ENCODE data around the gene TMEM26. TPM values are rescaled to one million over a fixed set of nuclear protein-coding genes. Genes with fewer than 3 reads are reported as not detected.

The TMEM26 gene
- total RNA-seq, 3 donors from 2014 or later (not counting 1 experiment from before 2014, with no cell fraction given) = not detected

- Histone ChIP-seq H3K9me3 (ENCODE audit: control insufficient read depth, insufficient read depth, low read length) (no peaks in the 10 kb centered on the region), H3K4me3 (ENCODE audit: low read length) (no peak overlapping the region), H3K36me3 (ENCODE audit: control insufficient read depth, insufficient read depth, low read length) (no peaks in the 10 kb centered on the region), H3K4me1 (ENCODE audit: control insufficient read depth, insufficient read depth, low read length) (no peaks in the 10 kb centered on the region), H3K27ac (ENCODE audit: low read length) (no peak overlapping the region), H3K27me3 (ENCODE audit: control insufficient read depth, insufficient read depth, low read length) (no peaks in the 10 kb centered on the region)
- Mint-ChIP-seq H3K27ac (no peak overlapping the region), H3K4me1 (no peaks in the 10 kb centered on the region), H3K36me3 (no peaks in the 10 kb centered on the region), H3K27me3 (ENCODE audit: low read depth in 2 of 2) (peaks cover 7 to 12% of the 10 kb centered on the region in 2 donors), H3K9me3 (peaks cover 0 to 3% of the 10 kb centered on the region in 2 donors), H3K4me3 (no peak overlapping the region)
- ATAC-seq = no peak
- no peak for DNase-seq
- no peak for TF ChIP-seq CTCF (IDR thresholded peaks at IDR 0.05)
- intact Hi-C loops (cut with micrococcal nuclease) = no loop called here
- 70% methylated on average over 1 of the region's 2 CpGs for WGBS (ENCODE audit: insufficient coverage)
Measured at GRCh38 chr10:61480208-61480607, 27.0 kb upstream of the TMEM26 start.

GRCh38 chr10:61478621-61479312 is 25.6 kb upstream of the TMEM26 start:
- no peak overlapping the region for H3K4me3 ChIP-seq (ENCODE audit: low read length)
- no peak for DNase-seq
- no peak for ATAC-seq
- Mint-ChIP-seq H3K4me1 (no peaks in the 10 kb centered on the region), H3K36me3 (no peaks in the 10 kb centered on the region), H3K9me3 (peaks cover 0 to 3% of the 10 kb centered on the region in 2 donors), H3K4me3 (no peak overlapping the region), H3K27ac (no peak overlapping the region), H3K27me3 (ENCODE audit: low read depth in 2 of 2) (peaks cover 7 to 12% of the 10 kb centered on the region in 2 donors)
- no peak overlapping the region for H3K27ac ChIP-seq (ENCODE audit: low read length)
- H3K36me3 ChIP-seq (ENCODE audit: control insufficient read depth, insufficient read depth, low read length) = no peaks in the 10 kb centered on the region
- intact Hi-C loops (cut with micrococcal nuclease) = no loop called here
- 78% methylated on average over 1 of the region's 4 CpGs for WGBS (ENCODE audit: insufficient coverage)
- no peaks in the 10 kb centered on the region for H3K9me3 ChIP-seq (ENCODE audit: control insufficient read depth, insufficient read depth, low read length)
- no peak for TF ChIP-seq CTCF (IDR thresholded peaks at IDR 0.05)
- no peaks in the 10 kb centered on the region for H3K4me1 ChIP-seq (ENCODE audit: control insufficient read depth, insufficient read depth, low read length)
- H3K27me3 ChIP-seq (ENCODE audit: control insufficient read depth, insufficient read depth, low read length) = no peaks in the 10 kb centered on the region

- intact Hi-C loops (cut with micrococcal nuclease) = no loop called here
- DNase-seq (no peak), ATAC-seq (no peak)
- TF ChIP-seq CTCF (IDR thresholded peaks at IDR 0.05) = no peak
- no peak overlapping the region for H3K27ac ChIP-seq (ENCODE audit: low read length)
- peaks cover 4 to 12% of the 10 kb centered on the region in 2 donors for H3K27me3 Mint-ChIP-seq (ENCODE audit: low read depth in 2 of 2)
- H3K4me3 ChIP-seq (ENCODE audit: low read length) = no peak overlapping the region
- no peaks in the 10 kb centered on the region for H3K36me3 Mint-ChIP-seq
- H3K4me1 Mint-ChIP-seq = no peaks in the 10 kb centered on the region
- no peaks in the 10 kb centered on the region for H3K27me3 ChIP-seq (ENCODE audit: control insufficient read depth, insufficient read depth, low read length)
- WGBS (ENCODE audit: insufficient coverage) = no CpG with 5 or more reads among the region's 1 CpG
- H3K36me3 ChIP-seq (ENCODE audit: control insufficient read depth, insufficient read depth, low read length) = no peaks in the 10 kb centered on the region
- H3K4me3 Mint-ChIP-seq = no peak overlapping the region
- no peak overlapping the region for H3K27ac Mint-ChIP-seq
- no peaks in the 10 kb centered on the region for H3K9me3 Mint-ChIP-seq
- H3K4me1 ChIP-seq (ENCODE audit: control insufficient read depth, insufficient read depth, low read length) = no peaks in the 10 kb centered on the region
- no peaks in the 10 kb centered on the region for H3K9me3 ChIP-seq (ENCODE audit: control insufficient read depth, insufficient read depth, low read length)
Measured at GRCh38 chr10:61477451-61477850, 24.3 kb upstream of the TMEM26 start.

GRCh38 chr10:61476529-61476928 is 23.3 kb upstream of the TMEM26 start:
- WGBS (ENCODE audit: insufficient coverage) = 92% methylated on average over 1 of the region's 1 CpG
- no peaks in the 10 kb centered on the region for H3K4me1 Mint-ChIP-seq
- Histone ChIP-seq H3K9me3 (ENCODE audit: control insufficient read depth, insufficient read depth, low read length) (no peaks in the 10 kb centered on the region), H3K36me3 (ENCODE audit: control insufficient read depth, insufficient read depth, low read length) (no peaks in the 10 kb centered on the region), H3K4me3 (ENCODE audit: low read length) (no peak overlapping the region), H3K4me1 (ENCODE audit: control insufficient read depth, insufficient read depth, low read length) (no peaks in the 10 kb centered on the region), H3K27ac (ENCODE audit: low read length) (no peak overlapping the region), H3K27me3 (ENCODE audit: control insufficient read depth, insufficient read depth, low read length) (no peaks in the 10 kb centered on the region)
- no peak overlapping the region for H3K27ac Mint-ChIP-seq
- H3K4me3 Mint-ChIP-seq = no peak overlapping the region
- intact Hi-C loops (cut with micrococcal nuclease) = no loop called here
- no peak for DNase-seq
- no peak for TF ChIP-seq CTCF (IDR thresholded peaks at IDR 0.05)
- H3K36me3 Mint-ChIP-seq = no peaks in the 10 kb centered on the region
- H3K9me3 Mint-ChIP-seq = no peaks in the 10 kb centered on the region
- ATAC-seq = no peak
- peaks cover 4 to 12% of the 10 kb centered on the region in 2 donors for H3K27me3 Mint-ChIP-seq (ENCODE audit: low read depth in 2 of 2)

All from natural killer cell (primary cell).